Central memory CD4-positive, alpha-beta T cell (primary cell): ENCODE results near the gene HDGF.

Experiments
- DNase-seq: peaks from one replicate; pipeline ENCODE4 v3.0.0; 2022
- total RNA-seq, 3 experiments: gene quantifications; one replicate each; lab custom pipeline; 2026; lab: John Stamatoyannopoulos, UW

HDGF gene
- 65.4 to 274 (median 133) reads per million in 3 experiments for total RNA-seq

DNA sequence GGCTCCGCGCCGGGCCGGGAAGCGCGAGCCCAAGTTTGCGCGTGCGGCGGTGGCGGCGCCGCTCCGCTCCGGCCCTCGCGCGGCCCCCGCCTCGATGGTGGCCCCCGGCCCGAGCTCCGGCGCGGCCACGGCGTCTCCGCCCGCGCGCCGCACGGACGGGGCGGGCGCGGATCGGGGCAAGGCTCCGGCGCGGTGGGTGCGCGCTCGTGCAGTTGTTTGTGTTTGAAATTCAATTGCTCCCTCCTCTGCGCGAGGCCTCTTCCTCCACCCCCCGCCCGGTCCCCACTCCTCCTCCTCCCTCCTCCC is at the start of gene HDGF:
Gene HDGF, minus strand, starts transcription at position 225 of the 306 bp plus-strand sequence. CDS start 246 bp downstream, outside the sequence.
- no peak for DNase-seq

DNA sequence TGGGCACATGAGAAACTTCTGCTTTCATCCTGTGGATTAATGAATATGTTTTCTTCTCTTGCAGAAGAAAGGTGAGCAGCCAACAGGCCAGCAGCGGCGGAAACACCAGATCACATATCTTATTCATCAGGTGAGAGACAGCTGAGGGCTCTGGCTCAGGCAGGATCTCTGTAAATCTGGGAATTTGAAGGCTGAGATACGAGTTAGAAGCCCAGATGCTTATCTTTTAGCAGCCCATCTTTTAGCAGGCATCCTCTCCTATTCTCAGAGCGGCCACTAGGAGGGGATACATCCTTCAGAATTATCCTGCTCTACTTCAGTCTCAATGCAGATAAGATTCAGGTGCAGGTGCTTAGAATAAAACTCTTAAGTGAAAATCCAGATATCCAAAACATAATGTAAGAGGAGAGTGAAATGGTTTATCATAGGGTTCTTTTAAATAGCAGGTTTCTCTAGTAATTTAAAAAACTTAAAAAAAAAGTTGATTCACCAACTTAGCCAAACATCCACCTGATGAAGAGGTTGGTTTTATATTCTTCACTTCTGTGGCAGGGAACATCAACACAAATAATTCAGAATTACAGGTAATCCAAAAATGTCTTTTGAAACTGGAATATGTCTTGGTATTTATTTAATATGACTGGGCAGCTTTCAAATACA is 45.9 kb upstream of the HDGF start:
- DNase-seq = peak; percentile 65

DNA sequence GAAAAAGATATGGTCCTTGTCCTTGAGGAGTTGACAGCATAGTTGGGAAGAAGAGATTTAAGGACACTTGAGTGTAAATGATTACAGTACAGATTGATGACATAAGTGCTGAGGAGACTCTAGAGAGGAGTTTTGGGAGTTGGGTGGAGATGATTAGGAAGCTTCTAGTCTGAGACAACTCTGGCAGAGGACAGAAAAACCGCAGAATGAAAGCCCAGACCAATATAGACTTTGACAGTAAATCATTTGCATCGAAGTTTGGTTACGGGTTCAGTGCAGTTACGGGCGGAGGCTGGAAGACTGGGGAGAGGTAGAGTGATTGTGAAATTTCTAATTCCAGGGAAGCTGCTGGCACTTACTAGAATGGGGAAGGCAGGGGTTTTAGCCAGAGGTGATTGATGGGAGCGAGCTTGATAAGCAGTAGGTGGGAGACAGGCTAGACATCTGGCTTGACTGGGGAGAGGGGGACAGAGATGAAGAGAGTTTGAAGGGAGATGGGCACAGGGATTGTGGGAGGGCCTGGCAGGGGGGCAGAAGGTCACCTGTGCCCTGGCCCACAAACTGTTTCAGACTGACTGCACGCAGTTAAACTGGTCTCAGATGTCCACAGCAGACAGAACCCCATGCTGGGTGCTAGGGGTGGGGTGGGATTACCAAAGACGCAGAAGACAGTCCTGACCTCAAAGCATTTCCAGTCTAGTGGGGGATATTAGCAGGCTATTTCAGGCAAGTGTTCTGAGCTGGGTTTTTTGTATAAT is 45.0 kb upstream of the HDGF start:
- no peak for DNase-seq

DNA sequence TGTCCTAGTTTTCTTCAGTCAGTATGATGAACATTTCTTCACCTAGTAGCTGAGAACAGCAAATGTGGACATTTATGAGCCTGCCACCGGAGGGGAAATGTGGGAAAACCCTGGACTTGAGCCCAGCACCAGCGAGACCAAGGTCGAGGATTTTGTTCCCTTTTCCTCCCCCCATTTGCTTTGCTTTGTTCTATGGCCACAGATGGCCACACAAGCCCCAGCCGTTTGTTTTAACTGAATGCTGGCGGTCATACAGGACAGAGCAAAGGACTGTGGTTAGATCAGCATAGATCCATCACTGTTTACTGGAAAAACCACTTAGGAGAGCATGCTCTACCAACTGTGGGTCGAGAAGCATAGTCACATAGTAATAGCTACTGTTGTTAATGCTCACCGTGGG is 44.3 kb upstream of the HDGF start:
- DNase-seq = no peak

DNA sequence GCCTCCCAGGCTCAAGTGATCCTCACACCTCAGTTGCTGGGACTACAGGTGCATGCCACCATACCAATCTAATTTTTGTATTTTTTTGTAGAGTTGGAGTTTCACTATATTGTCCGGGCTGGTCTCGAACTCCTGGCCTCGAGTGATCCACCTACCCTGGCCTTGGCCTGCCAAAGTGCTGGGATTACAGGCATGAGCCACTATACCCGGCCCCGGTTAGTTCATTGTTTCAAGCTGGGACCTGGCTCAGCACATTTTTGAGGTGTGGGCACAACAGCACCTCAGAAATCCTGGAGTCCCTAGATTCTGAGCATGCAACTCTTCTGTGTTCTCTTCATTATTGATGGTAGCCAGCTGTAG is 43.9 kb upstream of the HDGF start:
- DNase-seq = no peak

DNA sequence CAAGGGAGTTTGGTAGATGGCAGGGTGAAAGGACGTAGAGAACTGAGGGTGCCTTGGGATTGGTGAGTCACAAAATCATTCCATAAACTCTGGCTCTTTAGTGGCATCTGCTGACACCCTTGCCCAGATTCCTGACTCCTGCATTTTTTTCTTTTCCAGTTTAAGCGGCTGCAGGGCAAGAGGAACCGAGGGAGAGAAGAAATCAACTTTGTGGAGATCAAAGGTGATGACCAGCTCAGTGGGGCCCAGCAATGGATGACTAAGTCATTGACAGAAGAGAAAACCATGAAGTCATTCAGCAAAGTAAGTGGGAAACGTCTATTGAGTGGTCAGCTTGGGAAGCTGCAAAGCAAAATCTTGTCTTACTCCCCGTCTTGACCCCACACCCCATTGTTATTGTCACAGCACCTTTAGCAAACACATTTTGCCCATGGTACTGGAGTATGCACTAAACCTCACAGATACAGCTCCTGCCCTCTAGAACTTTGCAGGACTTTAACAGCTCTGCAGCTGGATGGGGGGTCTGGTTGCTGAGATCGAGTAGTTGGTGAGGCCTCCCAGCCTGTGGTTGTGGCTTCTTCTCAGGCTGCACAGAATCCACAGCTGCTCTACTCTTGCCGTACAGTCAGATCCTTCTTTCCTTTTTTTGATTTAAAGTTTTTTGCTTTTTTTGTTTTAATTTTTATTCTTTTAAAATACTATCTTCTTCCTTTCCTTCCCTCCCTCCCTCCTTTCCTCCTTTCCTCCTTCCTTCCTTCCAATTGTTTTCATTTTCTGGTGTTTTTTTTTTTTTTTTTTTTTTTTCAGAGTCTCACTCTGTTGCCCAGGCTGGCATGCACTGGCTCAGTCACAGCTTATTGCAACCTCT is 43.3 kb upstream of the HDGF start:
- DNase-seq = no peak

DNA sequence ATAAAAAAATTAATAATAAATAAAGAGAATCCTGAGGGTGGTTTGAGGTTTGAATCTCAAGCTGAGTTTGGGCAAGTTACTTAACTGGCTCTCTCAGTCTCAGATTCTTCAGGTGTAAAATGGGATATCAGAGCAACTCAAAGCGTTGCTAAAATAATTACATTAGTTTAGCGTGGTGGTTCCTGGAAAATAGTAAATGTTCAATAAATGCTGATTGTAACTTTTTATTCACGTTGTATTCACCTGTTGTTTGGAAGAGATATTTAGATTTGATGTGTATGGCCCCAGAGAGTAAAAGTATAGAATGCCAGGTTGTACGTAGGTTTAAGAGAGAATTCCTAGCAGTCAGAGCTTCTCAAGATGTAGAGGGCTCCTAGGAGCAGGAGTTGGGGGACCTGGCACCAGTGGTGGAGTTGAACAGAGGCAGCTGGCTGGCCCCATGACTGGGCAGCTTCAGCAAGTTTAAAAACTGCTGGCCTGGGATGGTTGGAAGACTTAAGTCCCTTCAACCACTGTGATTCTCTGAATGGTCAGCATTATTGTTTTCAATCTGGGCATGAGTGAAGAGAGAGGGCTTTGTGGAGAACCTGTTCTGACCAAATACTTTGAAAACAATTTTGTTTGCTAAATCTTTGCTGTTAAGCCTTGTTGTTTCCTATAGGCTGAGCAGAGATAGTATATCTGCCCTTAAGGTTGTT is 38.3 kb upstream of the HDGF start:
- no peak for DNase-seq

DNA sequence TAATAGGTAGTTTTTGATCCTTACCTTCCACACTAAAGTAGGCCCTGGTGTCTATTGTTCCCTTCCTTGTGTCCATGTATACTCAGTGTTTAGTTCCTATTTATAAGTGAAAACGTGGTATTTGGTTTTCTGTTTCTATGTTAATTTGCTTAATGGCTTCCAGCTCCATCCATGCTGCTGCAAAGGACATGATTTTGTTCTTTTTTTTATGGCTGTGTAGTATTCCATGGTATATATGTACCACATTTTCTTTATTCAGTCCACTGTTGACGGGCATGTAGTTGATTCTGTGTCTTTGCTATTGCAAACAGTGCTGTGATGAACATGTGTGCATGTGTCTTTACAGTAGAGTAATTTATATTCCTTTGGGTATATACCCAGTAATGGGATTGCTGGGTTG is 36.7 kb upstream of the HDGF start:
- DNase-seq = no peak

DNA sequence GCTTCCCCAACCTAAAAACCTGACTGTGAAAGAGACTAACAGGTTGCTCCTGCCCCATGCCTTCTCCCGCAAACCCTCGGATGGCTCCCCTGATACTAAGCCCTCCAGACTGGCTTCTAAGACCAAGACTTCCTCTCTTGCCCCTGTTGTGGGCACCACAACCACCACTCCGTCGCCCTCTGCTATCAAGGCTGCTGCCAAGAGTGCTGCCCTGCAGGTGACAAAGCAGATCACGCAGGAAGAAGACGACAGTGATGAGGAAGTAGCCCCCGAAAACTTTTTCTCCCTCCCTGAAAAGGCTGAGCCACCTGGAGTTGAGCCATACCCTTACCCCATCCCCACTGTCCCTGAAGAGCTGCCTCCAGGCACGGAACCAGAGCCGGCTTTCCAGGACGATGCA is 35.2 kb upstream of the HDGF start:
- no peak for DNase-seq

DNA sequence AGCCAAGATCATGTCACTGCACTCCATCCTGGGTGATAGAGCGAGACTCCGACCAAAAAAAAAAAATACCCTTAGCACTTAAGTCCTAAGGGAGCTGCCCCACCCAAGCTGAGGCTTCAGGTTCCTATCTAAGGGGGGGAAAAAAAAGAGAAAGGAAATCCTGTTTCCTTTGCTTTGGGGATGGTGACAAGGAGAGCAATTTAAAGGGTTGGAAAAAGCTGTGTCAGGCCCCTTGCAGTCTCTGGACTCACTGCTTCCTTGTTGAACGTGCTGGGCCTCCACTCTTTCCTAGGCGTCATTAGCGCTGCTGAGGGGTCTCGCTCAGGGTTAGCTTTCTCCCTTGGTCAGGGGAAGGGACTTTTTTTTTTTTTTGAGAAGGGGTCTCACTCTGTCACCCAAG is 34.0 kb upstream of the HDGF start:
- DNase-seq = no peak

DNA sequence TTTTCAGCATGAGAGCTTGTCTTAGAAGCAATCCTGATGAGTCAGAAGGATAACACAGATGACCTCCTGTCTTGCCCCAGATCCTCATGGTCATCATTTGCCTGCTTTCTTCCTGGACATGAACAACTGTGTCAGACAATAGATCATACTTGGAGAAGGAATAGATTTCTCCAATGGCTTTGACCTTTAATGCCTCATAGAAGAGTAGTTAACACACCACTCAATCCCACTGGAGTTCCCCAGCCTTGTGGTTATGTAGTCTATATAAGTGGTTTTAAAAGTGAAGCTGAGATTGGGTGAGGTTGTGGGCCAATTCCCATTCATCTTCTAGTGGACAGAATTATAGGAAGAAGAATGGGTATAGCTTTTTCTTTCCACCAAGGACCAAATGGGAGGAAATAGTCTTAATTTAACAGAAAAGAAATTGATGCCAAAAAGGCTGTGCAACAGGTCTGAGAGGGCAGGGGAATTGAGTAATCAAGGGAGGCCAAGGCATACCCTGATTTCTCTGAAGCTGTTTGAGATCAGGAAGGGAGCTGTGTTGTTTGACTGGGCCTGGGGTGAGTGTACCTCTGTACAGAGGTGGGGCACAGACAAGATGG is 30.2 kb upstream of the HDGF start:
- DNase-seq = no peak

DNA sequence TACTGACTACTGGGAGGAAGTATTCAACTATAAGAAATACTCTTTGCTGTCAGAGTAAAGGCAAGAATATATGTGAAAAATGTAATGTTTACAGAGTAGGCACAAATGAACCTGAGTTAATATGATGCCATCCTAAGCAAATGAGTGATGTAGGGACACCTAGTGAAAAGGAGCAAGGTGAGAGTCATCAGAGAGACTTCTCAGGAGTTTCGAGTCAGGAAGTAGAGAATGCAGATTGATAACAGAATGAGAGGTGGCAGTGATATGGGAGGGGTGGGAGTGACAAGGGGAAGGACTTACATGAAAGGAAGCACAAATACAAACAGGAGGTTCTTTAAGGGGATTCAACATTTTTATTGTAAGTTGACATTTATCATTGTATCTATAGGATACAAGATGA is 26.1 kb upstream of the HDGF start:
- no peak for DNase-seq

DNA sequence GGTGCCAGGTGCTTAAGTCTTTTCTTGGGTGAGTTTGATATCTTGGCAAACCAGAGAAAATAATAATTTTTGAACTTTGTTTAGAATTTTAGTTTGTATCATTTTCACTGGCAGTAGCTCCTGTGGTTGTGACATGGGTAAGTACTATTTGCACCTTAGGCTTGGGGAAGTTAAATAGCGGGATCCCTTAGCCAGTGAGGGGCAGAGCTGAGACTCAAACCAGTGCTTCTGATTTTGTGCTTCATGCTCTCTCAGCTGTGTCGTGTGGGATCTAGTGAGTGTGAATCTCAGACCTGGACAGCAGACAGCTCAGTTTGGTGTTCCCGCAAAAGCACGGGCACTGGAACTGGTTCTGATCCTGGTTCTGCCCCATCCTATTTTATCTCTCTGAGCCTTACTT is 25.5 kb upstream of the HDGF start:
- no peak for DNase-seq

DNA sequence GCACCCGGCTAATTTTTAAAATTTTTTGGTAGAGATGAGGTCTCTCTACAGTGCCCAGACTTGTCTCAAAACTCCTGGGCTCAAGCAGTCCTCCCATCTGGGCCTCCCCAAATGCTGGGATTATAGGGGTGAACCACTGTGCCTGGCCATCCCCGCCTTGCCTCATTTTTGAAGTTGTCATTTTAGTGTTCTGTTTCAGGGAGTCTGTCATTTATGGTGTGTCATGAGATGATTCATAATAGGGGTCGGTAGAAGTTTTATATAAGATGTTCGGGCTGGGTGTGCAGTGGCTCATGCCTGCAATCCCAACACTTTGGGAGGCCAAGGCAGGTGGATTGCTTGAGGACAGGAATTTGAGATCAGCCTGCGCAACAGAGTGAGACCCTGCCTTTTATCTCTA is 24.3 kb upstream of the HDGF start:
- DNase-seq = no peak

DNA sequence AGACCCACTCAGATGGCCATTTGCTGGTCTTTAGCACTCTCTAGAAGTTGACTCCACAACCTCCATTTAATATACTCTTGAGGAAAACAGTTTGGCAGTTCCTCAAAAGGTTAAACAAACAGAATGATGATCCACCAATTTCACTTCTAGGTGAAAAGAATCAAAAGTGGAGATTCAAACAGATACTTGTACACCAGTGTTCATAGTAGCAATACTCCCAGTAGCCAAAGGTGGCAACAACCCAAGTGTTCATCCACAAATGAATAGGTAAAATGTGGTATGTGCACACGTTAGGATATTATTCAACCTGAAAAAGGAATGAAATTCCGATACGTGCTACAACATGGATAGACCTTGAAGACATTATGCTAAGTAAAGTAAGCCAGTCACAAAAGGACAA is 22.1 kb upstream of the HDGF start:
- no peak for DNase-seq

DNA sequence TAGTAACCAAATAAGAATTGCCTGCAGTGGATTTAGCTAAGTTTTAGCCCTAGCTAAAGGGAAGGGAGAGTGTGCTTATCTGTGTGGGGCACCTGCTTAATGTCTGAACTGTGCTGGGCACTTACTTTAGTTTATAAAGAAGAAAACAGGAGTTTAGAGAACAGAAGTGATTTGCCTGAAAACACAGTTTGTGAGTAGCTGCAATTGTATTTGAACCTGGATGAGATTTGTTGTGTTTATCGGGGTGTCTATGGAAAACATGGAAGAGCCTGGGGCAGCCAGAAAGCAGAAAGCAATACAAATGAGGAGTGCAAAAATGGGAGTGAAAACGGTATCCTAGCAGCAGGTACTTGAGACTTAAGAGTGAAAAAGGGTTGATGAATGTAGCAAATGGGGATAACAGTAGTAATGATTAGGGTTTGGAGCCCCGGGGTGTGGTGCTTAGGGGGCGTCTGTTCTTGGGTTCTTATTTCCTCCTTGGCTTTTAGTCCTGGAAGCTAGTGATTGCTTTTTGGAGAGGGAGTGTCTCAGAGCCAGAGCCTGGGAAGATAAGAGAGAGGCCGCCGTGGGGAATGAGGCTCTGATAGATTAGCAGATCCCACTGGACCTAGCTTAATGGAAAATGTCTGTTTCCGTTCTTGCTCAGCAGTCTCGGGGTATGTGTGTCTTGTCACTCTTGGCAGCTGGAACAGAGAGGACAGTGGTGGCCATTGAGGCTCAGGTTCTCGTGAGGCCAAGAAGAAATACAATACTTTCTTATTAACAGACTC is 21.4 kb upstream of the HDGF start:
- no peak for DNase-seq

DNA sequence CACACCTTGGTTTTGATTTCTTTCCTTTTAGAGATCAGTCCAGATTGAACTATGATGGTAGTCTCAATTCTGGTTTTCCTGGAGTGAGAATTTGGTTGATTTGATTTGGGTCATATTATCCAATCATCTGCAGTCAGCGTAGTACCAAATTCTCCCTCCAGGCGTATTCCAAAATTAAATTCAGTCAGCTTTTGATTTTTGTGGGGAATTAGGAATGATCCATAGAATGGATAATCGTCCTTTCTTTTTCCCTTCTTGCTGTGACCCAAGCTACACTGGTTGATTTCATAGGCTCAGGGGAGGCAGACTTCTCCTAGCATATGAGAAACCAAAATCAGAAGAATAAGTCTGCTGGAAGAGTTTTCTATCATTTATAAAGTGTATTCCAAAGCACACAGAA is 20.7 kb upstream of the HDGF start:
- DNase-seq = no peak

DNA sequence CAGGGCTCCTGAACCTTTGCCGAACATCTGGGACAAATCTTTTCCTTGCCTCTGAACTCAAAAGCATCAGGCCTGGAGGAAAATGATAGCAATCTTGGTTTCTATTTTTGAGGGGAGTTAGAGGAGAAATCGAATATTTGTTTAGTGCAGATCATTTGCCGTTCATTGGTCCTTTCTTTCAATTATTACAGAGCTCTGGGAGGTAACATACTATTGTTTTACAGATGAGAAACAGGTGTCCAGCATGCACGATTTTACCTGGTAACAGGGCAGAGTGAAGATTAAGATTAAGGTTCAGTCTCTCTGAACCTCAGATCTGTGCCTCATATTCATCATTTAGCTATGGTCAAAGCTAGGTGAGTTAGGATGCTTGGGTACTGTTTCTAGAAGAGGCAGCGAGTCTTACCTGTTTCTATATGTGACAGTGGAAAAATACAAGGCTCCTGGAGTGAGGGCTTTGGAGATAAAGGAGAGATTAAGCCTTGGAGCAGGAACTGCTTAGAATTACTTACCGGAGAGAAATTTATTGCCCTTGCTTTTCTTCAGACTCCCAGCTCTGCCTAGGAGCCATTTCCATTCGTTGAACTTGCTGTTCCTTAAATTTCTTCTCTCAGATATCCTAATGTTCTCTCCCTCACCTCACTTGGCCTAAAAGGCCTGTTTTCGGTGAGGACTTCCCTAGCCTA is 17.3 kb upstream of the HDGF start:
- DNase-seq = no peak

DNA sequence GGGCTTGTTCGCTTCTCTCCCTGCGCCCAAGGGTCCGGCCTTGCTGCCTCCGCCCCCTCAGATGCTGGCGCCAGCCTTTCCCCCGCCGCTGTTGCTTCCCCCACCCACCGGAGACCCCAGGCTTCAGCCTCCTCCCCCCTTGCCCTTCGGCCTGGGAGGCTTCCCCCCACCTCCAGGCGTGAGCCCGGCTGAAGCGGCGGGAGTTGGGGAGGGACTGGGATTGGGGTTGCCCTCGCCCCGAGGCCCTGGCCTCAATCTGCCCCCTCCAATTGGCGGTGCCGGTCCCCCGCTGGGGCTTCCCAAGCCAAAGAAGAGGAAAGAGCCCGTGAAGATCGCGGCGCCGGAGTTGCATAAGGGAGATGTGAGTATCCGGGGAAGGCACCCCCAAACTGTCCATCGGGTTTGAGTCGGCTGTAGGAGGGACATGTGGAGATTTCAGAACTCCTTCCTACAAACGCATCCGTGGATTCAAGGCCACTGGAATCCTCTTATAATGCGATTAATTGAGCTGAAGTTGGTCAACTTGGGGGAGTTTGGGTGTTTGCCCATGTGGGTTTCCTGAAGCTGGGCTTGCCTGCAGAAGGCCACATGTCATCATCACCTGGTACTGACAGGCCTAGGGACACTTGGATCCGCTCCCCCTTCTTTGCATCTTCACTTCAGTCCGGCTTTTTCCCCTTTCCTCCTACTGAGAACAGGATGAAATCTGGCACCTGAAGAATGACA is 16.6 kb upstream of the HDGF start:
- DNase-seq = peak; percentile 22

DNA sequence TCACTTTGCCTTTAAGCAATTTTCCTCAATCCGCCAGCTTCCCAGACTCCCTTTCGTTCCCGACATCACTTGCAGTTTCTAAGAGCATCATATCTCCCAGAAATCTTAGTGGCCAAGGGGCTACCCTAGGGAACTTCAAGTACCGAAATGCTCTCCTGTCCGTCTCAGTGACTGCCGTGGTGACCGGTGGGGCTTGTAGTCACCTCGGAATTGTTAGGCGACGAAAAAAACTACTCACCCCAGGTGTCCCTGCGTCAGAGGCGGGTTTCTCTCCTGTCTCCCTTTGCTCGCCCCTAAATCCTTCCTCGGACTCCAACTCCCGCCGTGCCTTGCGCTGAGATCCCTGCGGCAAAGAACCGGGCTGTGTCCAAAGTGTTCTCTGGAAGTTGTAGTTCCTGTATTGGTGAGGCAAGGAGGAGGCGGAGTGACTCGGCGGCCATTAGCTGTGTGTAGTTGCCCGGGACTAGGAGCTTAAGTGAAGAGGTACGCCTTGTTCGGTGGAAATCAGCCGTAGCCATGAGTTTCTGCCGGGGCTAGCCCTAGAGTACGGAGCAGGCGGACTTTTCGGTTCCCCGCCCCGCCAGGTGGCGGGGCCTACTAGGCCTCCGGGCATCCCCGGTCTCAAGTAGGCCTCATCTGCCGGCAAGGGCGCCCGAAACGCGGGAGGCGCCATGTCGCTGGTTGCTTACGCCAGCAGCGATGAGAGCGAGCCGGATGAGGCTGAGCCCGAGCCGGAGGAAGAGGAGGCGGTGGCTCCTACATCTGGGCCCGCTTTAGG is 15.8 kb upstream of the HDGF start, which contains the start of gene PRCC:
Gene PRCC, plus strand, starts transcription at position 435 of the 778 bp plus-strand sequence. Its CDS starts 237 bp downstream, at position 672.
- DNase-seq = peak; percentile 99
